IMR-90 (cell line): ENCODE measurements around the gene SPATA16. TPM values are rescaled to one million over a fixed set of nuclear protein-coding genes. Genes with fewer than 3 reads are reported as not detected.

Experiments used
- ATAC-seq: fragments of 200-7000 bp; cut with Tn5 transposase; 2 replicates; pipeline ENCODE4 v1.9.1; 2020; ENCODE audit warnings: low read depth, mild to moderate bottlenecking, moderate library complexity
- BruUV-seq: library from RNA; stranded (reverse); fragments of 400-500 nt; replicated peaks from 2 replicates; lab custom pipeline; 2021; lab: Mats Ljungman, UMichigan
- CTCF ChIA-PET: fragments of 300-600 bp; formaldehyde crosslinking; extraction: SDS; loops from one replicate; lab custom pipeline; 2021; ENCODE audit warnings: antibody characterized with exemption; lab: Yijun Ruan, JAX
- POLR2A ChIA-PET: fragments of 300-600 bp; sonication (Branson Sonifier 250); formaldehyde crosslinking; loops from one replicate; lab custom pipeline; 2022; ENCODE audit warnings: antibody characterized with exemption; ENCODE audit not compliant: unreplicated experiment; lab: Charles Lee
- DNase-seq: peaks from one replicate; pipeline ENCODE4 v3.0.0; 2013
- H2AFZ ChIP-seq: replicated peaks from 2 replicates; pipeline ENCODE3; 2013; ENCODE audit warnings: low read length, mild to moderate bottlenecking; ENCODE audit not compliant: poor library complexity
- H2AK5ac ChIP-seq: 2 replicates; pipeline ENCODE4 v1.6.1; 2013; ENCODE audit warnings: low read depth, low read length, inconsistent platforms
- H2AK9ac ChIP-seq: replicated peaks from 2 replicates; pipeline ENCODE3; 2013; ENCODE audit warnings: mild to moderate bottlenecking, low read depth, low read length, moderate library complexity; ENCODE audit not compliant: poor library complexity
- H2BK120ac ChIP-seq: 2 replicates; pipeline ENCODE4 v1.6.1; 2013; ENCODE audit warnings: low read depth, low read length, inconsistent platforms
- H2BK15ac ChIP-seq: 3 replicates; pipeline ENCODE4 v1.6.1; 2013; ENCODE audit warnings: low read depth, low read length, inconsistent platforms
- H2BK20ac ChIP-seq: 2 replicates; pipeline ENCODE4 v1.6.1; 2013; ENCODE audit warnings: low read depth, mild to moderate bottlenecking, inconsistent platforms, low read length, moderate library complexity
- H2BK5ac ChIP-seq: 2 replicates; pipeline ENCODE4 v1.6.1; 2013; ENCODE audit warnings: mild to moderate bottlenecking, low read depth, low read length, inconsistent platforms; ENCODE audit not compliant: poor library complexity, severe bottlenecking
- H3K14ac ChIP-seq: replicated peaks from 2 replicates; pipeline ENCODE4 v1.6.1; 2013; ENCODE audit warnings: low read depth, low read length, inconsistent platforms
- H3K18ac ChIP-seq: 2 replicates; pipeline ENCODE4 v1.6.1; 2013; ENCODE audit warnings: low read depth, low read length, control low read depth
- H3K23ac ChIP-seq: 2 replicates; pipeline ENCODE4 v1.6.1; 2013; ENCODE audit warnings: low read depth, low read length, inconsistent platforms
- H3K27ac ChIP-seq: 2 replicates; pipeline ENCODE4 v1.5.1; 2013; ENCODE audit warnings: mild to moderate bottlenecking, control low read depth, low read length; ENCODE audit not compliant: insufficient read depth
- H3K27me3 ChIP-seq: 2 replicates; pipeline ENCODE4 v1.6.1; 2013; ENCODE audit warnings: low read length; ENCODE audit not compliant: control insufficient read depth, insufficient read depth
- H3K36me3 ChIP-seq: 2 replicates; pipeline ENCODE4 v1.6.1; 2013; ENCODE audit warnings: low read length, mixed read lengths; ENCODE audit not compliant: control insufficient read depth, insufficient read depth
- H3K4ac ChIP-seq: 2 replicates; pipeline ENCODE4 v1.6.1; 2013; ENCODE audit warnings: low read depth, low read length, inconsistent platforms
- H3K4me1 ChIP-seq: 2 replicates; pipeline ENCODE4 v1.6.1; 2013; ENCODE audit warnings: low read length, mixed read lengths; ENCODE audit not compliant: control insufficient read depth, insufficient read depth
- H3K4me2 ChIP-seq: 2 replicates; pipeline ENCODE4 v1.6.1; 2013; ENCODE audit warnings: low read depth, mild to moderate bottlenecking, control low read depth, low read length, moderate library complexity
- H3K4me3 ChIP-seq: 2 replicates; pipeline ENCODE4 v1.5.1; 2013; ENCODE audit warnings: low read depth, mild to moderate bottlenecking, control low read depth, low read length, moderate library complexity; ENCODE audit not compliant: insufficient read depth
- H3K56ac ChIP-seq: 2 replicates; pipeline ENCODE4 v1.6.1; 2013; ENCODE audit warnings: low read length, inconsistent platforms; ENCODE audit not compliant: insufficient read depth; ENCODE audit errors: extremely low read depth
- H3K79me1 ChIP-seq, 2 experiments: 2 replicates each; pipeline ENCODE4 v1.6.1; 2013; ENCODE audit warnings: low read length in 2 of 2, inconsistent platforms in 1 of 2, low read depth in 1 of 2
- H3K9ac ChIP-seq: 2 replicates; pipeline ENCODE4 v1.6.1; 2013; ENCODE audit warnings: low read depth, low read length, control low read depth
- H3K9me1 ChIP-seq: 2 replicates; pipeline ENCODE4 v1.6.1; 2013; ENCODE audit warnings: low read length, inconsistent platforms; ENCODE audit not compliant: insufficient read depth
- H3K9me3 ChIP-seq: 2 replicates; pipeline ENCODE4 v1.6.1; 2013; ENCODE audit warnings: low read length; ENCODE audit not compliant: control insufficient read depth, insufficient read depth
- H4K20me1 ChIP-seq: 2 replicates; pipeline ENCODE4 v1.6.1; 2013; ENCODE audit warnings: low read length, inconsistent platforms; ENCODE audit not compliant: insufficient read depth
- H4K5ac ChIP-seq: 2 replicates; pipeline ENCODE4 v1.6.1; 2013; ENCODE audit warnings: mild to moderate bottlenecking, low read depth, low read length, control low read depth
- H4K8ac ChIP-seq, 2 experiments: 2 replicates each; pipeline ENCODE4 v1.6.1; 2013; ENCODE audit warnings: low read depth in 2 of 2, low read length in 2 of 2, control low read depth in 1 of 2, inconsistent platforms in 1 of 2
- H4K91ac ChIP-seq: 2 replicates; pipeline ENCODE4 v1.6.1; 2013; ENCODE audit warnings: low read depth, low read length, inconsistent platforms; ENCODE audit not compliant: insufficient read depth
- BHLHE40 ChIP-seq: fragments of 150-350 bp; IDR thresholded peaks from 2 replicates; pipeline ENCODE4 v1.6.1; 2016; ENCODE audit warnings: mild to moderate bottlenecking, low read depth, low read length
- CEBPB ChIP-seq: IDR thresholded peaks from 2 replicates; pipeline ENCODE4 v1.6.1; 2012; ENCODE audit warnings: low read depth, low read length, improper control_type of control experiment
- CHD1 ChIP-seq: IDR thresholded peaks from 2 replicates; pipeline ENCODE4 v1.6.1; 2012; ENCODE audit warnings: low read depth, low read length, improper control_type of control experiment
- ELK1 ChIP-seq: fragments of 150-350 bp; IDR thresholded peaks from 2 replicates; pipeline ENCODE4 v1.6.1; 2016; ENCODE audit warnings: low read depth, mild to moderate bottlenecking, low read length, moderate library complexity, borderline replicate concordance
- FOS ChIP-seq: fragments of 150-350 bp; IDR thresholded peaks from 2 replicates; pipeline ENCODE4 v1.6.1; 2016; ENCODE audit warnings: low read depth, low read length
- MAFK ChIP-seq: IDR thresholded peaks from 2 replicates; pipeline ENCODE4 v1.6.1; 2012; ENCODE audit warnings: low read depth, low read length, improper control_type of control experiment
- MAZ ChIP-seq: IDR thresholded peaks from 2 replicates; pipeline ENCODE4 v1.6.1; 2012; ENCODE audit warnings: low read depth, mild to moderate bottlenecking, low read length, improper control_type of control experiment, moderate library complexity, borderline replicate concordance
- MXI1 ChIP-seq: IDR thresholded peaks from 2 replicates; pipeline ENCODE4 v1.6.1; 2012; ENCODE audit warnings: low read depth, mild to moderate bottlenecking, low read length, moderate library complexity, borderline replicate concordance
- NFE2L2 ChIP-seq: fragments of 150-350 bp; IDR thresholded peaks from 2 replicates; pipeline ENCODE4 v1.6.1; 2016; ENCODE audit warnings: low read depth, mild to moderate bottlenecking, low read length
- POLR2A ChIP-seq: IDR thresholded peaks from 2 replicates; pipeline ENCODE4 v1.6.1; 2012; ENCODE audit warnings: mild to moderate bottlenecking, low read depth, low read length
- RAD21 ChIP-seq: IDR thresholded peaks from 2 replicates; pipeline ENCODE4 v1.6.1; 2012; ENCODE audit warnings: low read length, improper control_type of control experiment
- RCOR1 ChIP-seq: IDR thresholded peaks from 2 replicates; pipeline ENCODE4 v1.6.1; 2012; ENCODE audit warnings: mild to moderate bottlenecking, low read length, improper control_type of control experiment; ENCODE audit not compliant: insufficient replicate concordance
- RFX5 ChIP-seq: IDR thresholded peaks from 2 replicates; pipeline ENCODE4 v1.8.0; 2012; ENCODE audit warnings: low read depth, mild to moderate bottlenecking, low read length, moderate library complexity
- SMC3 ChIP-seq: fragments of 150-350 bp; IDR thresholded peaks from 2 replicates; pipeline ENCODE4 v1.6.1; 2016; ENCODE audit warnings: low read depth, mild to moderate bottlenecking, antibody characterized with exemption, low read length, moderate library complexity
- WGBS, 2 experiments: methylation state at CpG; one replicate each; pipeline versions ENCODE4 v1.1.5 to v1.1.7; 2013; ENCODE audit warnings: missing lambda C conversion rate in 2 of 2; ENCODE audit not compliant: insufficient read length in 1 of 2; ENCODE audit errors: extremely low coverage in 2 of 2; 5-methylcytosine and 5-hydroxymethylcytosine counted together
- dilution Hi-C: fragments of 300-500 bp; cut with HindIII; formaldehyde crosslinking; loops from one replicate; pipeline ENCODE4 v1.14.3; 2018; ENCODE audit warnings: low sequenced_read_pairs; ENCODE audit not compliant: unreplicated experiment
- in situ Hi-C: fragments of 300-500 bp; cut with MboI; formaldehyde crosslinking; loops from 3 replicates; pipeline ENCODE4 v1.14.3; 2019; ENCODE audit warnings: low sequenced_read_pairs, inconsistent platforms, mixed read lengths
- intact Hi-C: fragments of 100-400 bp; cut with micrococcal nuclease; formaldehyde crosslinking; loops from 2 replicates; pipeline ENCODE4 v1.10.0; 2022
- polyA plus RNA-seq, 3 experiments: library from polyadenylated mRNA; depleted of rRNA; stranded (reverse); fragments of >200 nt; gene quantifications; 2 replicates each; pipeline ENCODE4 v1.2.3, GENCODE V29; 2012; ENCODE audit warnings: low replicate concordance in 1 of 3
- total RNA-seq: library from RNA; depleted of rRNA; stranded (reverse); fragments of >200 nt; gene quantifications from 2 replicates; pipeline ENCODE4 v1.2.3, GENCODE V29; 2012
- TF ChIP-seq, protein P1 (sequence below): fragments of 150-350 bp; IDR thresholded peaks from 2 replicates; pipeline ENCODE4 v1.6.1; 2017; ENCODE audit warnings: mild to moderate bottlenecking, antibody characterized with exemption, low read length, low read depth
- TF ChIP-seq, protein P2 (sequence below): conservative IDR thresholded peaks from 2 replicates; pipeline ENCODE4 v1.5.1; 2012; ENCODE audit warnings: mild to moderate bottlenecking, low read depth, low read length, improper control_type of control experiment

Gene SPATA16
- total and polyA plus RNA-seq, 2 of the 4 experiments (the other 2 are of a cell fraction), result not detected

- no TSS peak for BruUV-seq
- no peaks in the 10 kb centered on the region for H3K36me3 ChIP-seq
- H3K9me1 ChIP-seq, result no peaks in the 10 kb centered on the region
- no peak overlapping the region for H3K18ac ChIP-seq
- no peak overlapping the region for H3K14ac ChIP-seq
- no peak overlapping the region for H2BK15ac ChIP-seq
- ChIA-PET CTCF (no interaction called here), POLR2A (no interaction called here)
- no peaks in the 10 kb centered on the region for H4K20me1 ChIP-seq
- no peak overlapping the region for H3K27ac ChIP-seq
- no CpG with 5 or more reads among the region's 3 CpGs for WGBS, 2 experiments
- H3K79me1 ChIP-seq, result no peaks in the 10 kb centered on the region
- TF ChIP-seq MAZ (no peak), NFE2L2 (no peak), CHD1 (no peak), POLR2A (no peak), MAFK (no peak), ELK1 (no peak), CEBPB (no peak), RAD21 (no peak), RCOR1 (no peak), MXI1 (no peak), RFX5 (no peak), FOS (no peak), SMC3 (no peak), BHLHE40 (no peak)
- TF ChIP-seq, protein P1, sequence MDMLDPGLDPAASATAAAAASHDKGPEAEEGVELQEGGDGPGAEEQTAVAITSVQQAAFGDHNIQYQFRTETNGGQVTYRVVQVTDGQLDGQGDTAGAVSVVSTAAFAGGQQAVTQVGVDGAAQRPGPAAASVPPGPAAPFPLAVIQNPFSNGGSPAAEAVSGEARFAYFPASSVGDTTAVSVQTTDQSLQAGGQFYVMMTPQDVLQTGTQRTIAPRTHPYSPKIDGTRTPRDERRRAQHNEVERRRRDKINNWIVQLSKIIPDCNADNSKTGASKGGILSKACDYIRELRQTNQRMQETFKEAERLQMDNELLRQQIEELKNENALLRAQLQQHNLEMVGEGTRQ, result no peak
- TF ChIP-seq, protein P2, sequence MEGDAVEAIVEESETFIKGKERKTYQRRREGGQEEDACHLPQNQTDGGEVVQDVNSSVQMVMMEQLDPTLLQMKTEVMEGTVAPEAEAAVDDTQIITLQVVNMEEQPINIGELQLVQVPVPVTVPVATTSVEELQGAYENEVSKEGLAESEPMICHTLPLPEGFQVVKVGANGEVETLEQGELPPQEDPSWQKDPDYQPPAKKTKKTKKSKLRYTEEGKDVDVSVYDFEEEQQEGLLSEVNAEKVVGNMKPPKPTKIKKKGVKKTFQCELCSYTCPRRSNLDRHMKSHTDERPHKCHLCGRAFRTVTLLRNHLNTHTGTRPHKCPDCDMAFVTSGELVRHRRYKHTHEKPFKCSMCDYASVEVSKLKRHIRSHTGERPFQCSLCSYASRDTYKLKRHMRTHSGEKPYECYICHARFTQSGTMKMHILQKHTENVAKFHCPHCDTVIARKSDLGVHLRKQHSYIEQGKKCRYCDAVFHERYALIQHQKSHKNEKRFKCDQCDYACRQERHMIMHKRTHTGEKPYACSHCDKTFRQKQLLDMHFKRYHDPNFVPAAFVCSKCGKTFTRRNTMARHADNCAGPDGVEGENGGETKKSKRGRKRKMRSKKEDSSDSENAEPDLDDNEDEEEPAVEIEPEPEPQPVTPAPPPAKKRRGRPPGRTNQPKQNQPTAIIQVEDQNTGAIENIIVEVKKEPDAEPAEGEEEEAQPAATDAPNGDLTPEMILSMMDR, result no peak
- H4K91ac ChIP-seq, result no peak overlapping the region
- H2AK9ac ChIP-seq, result no peak overlapping the region
- H3K4ac ChIP-seq, result no peak overlapping the region
- no peak overlapping the region for H2AK5ac ChIP-seq
- H2AFZ ChIP-seq, result no peak overlapping the region
- H2BK120ac ChIP-seq, result no peak overlapping the region
- no peaks in the 10 kb centered on the region for H3K9me3 ChIP-seq
- H3K23ac ChIP-seq, result no peak overlapping the region
- no peak overlapping the region for H4K5ac ChIP-seq
- no peak overlapping the region for H2BK20ac ChIP-seq
- no peaks in the 10 kb centered on the region for H3K27me3 ChIP-seq
- H3K4me1 ChIP-seq, result no peaks in the 10 kb centered on the region
- H2BK5ac ChIP-seq, result no peak overlapping the region
- H3K56ac ChIP-seq, result no peak overlapping the region
- no peak for ATAC-seq
- no peak for DNase-seq
- intact Hi-C loops, result no loop called here
- no peak overlapping the region for H4K8ac ChIP-seq
- H3K4me3 ChIP-seq, result no peak overlapping the region
- dilution Hi-C loops, result no loop called here
- H3K4me2 ChIP-seq, result no peak overlapping the region
- in situ Hi-C loops, result no loop called here
- no peak overlapping the region for H3K9ac ChIP-seq
These were observed 127.7 kb downstream of the SPATA16 start for GRCh38 chr3:173013219-173013832.
